CD14-positive monocyte (primary cell): ENCODE data around the gene POLR2C. TPM values are rescaled to one million over a fixed set of nuclear protein-coding genes. Genes with fewer than 3 reads are reported as not detected.
A peak's percentile ranks its signal among the peaks of the same experiment; 100 is the strongest.

ENCODE experiments used
- DNase-seq, 3 donors: peaks; one replicate each; pipeline ENCODE4 v3.0.0-alpha.2; 2011 to 2022
- H2AFZ ChIP-seq: 2 replicates; pipeline ENCODE4 v1.6.0; 2012; ENCODE audit warnings: mild to moderate bottlenecking, low read depth, low read length, inconsistent platforms; ENCODE audit not compliant: insufficient read depth, poor library complexity, severe bottlenecking
- H3K27ac ChIP-seq, 2 donors: 1 replicate in 1 of 2; 2 replicates in 1 of 2; pipeline ENCODE4 v1.5.1; 2012 to 2013; ENCODE audit warnings: low read length in 2 of 2, control low read depth in 1 of 2, inconsistent platforms in 1 of 2, low read depth in 1 of 2, mild to moderate bottlenecking in 1 of 2
- H3K27me3 ChIP-seq, 2 donors: one replicate each; pipeline versions ENCODE4 v1.6.0 to v1.6.1; 2011 to 2013; ENCODE audit warnings: low read length in 2 of 2; ENCODE audit not compliant: control insufficient read depth in 2 of 2, insufficient read depth in 2 of 2
- H3K36me3 ChIP-seq, 2 donors: replicated peaks in 1 of 2; 1 replicate in 1 of 2; 2 replicates in 1 of 2; pipeline versions ENCODE4 v1.5.1 to v1.6.1; 2012 to 2013; ENCODE audit warnings: low read length in 2 of 2, control low read depth in 1 of 2, inconsistent platforms in 1 of 2, mild to moderate bottlenecking in 1 of 2; ENCODE audit not compliant: insufficient read depth in 2 of 2, control insufficient read depth in 1 of 2
- H3K4me1 ChIP-seq, 2 donors: 1 replicate in 1 of 2; 2 replicates in 1 of 2; pipeline versions ENCODE4 v1.5.1 to v1.6.1; 2012 to 2013; ENCODE audit warnings: low read length in 2 of 2, control low read depth in 1 of 2, inconsistent platforms in 1 of 2, mild to moderate bottlenecking in 1 of 2, moderate library complexity in 1 of 2; ENCODE audit not compliant: insufficient read depth in 2 of 2, control insufficient read depth in 1 of 2
- H3K4me2 ChIP-seq: replicated peaks from 2 replicates; pipeline ENCODE3; 2012; ENCODE audit warnings: low read length, moderate library complexity, mild to moderate bottlenecking; ENCODE audit not compliant: poor library complexity, severe bottlenecking; ENCODE audit errors: extremely low read depth
- H3K4me3 ChIP-seq, 3 experiments: fragments of 200-600 bp in 1 of 3; sonication (generic) in 1 of 3; replicated peaks in 1 of 3; 1 replicate in 2 of 3; 2 replicates in 1 of 3; pipeline ENCODE4 v1.5.1; 2011 to 2013; ENCODE audit warnings: low read length in 3 of 3, mild to moderate bottlenecking in 3 of 3, control low read depth in 2 of 3, low read depth in 2 of 3, inconsistent platforms in 1 of 3, moderate library complexity in 1 of 3
- H3K79me2 ChIP-seq: 2 replicates; pipeline ENCODE4 v1.6.0; 2012; ENCODE audit warnings: mild to moderate bottlenecking, control low read depth, inconsistent platforms, low read length, moderate library complexity; ENCODE audit not compliant: insufficient read depth
- H3K9ac ChIP-seq: 2 replicates; pipeline ENCODE4 v1.6.0; 2017; ENCODE audit warnings: low read length, mild to moderate bottlenecking; ENCODE audit not compliant: insufficient read depth, poor library complexity, severe bottlenecking
- H3K9me3 ChIP-seq, 2 donors: replicated peaks in 1 of 2; 1 replicate in 1 of 2; 2 replicates in 1 of 2; pipeline versions ENCODE4 v1.5.1 to v1.6.1; 2012 to 2013; ENCODE audit warnings: low read length in 2 of 2, control low read depth in 1 of 2; ENCODE audit not compliant: control insufficient read depth in 1 of 2, insufficient read depth in 1 of 2
- H4K20me1 ChIP-seq: 2 replicates; pipeline ENCODE4 v1.6.0; 2012; ENCODE audit warnings: mild to moderate bottlenecking, low read length, control low read depth, moderate library complexity; ENCODE audit not compliant: insufficient read depth
- H3K27ac Mint-ChIP-seq, 7 donors: one replicate each; pipeline ENCODE4 v1.8.0; 2020; ENCODE audit warnings: mild to moderate bottlenecking in 7 of 7, mixed read lengths in 7 of 7, moderate library complexity in 6 of 7, inconsistent platforms in 2 of 7
- H3K27me3 Mint-ChIP-seq, 3 donors: one replicate each; pipeline ENCODE4 v1.8.0; 2021 to 2022; ENCODE audit warnings: low read depth in 3 of 3, mild to moderate bottlenecking in 3 of 3, mixed read lengths in 3 of 3, moderate library complexity in 3 of 3, inconsistent platforms in 1 of 3
- H3K36me3 Mint-ChIP-seq, 2 donors: one replicate each; pipeline ENCODE4 v1.8.0; 2020; ENCODE audit warnings: mixed read lengths in 2 of 2, inconsistent platforms in 1 of 2, mild to moderate bottlenecking in 1 of 2
- H3K4me1 Mint-ChIP-seq: one replicate; pipeline ENCODE4 v1.8.0; 2020; ENCODE audit warnings: mild to moderate bottlenecking, mixed read lengths
- H3K4me3 Mint-ChIP-seq, 2 donors: one replicate each; pipeline ENCODE4 v1.8.0; 2020; ENCODE audit warnings: mild to moderate bottlenecking in 2 of 2, mixed read lengths in 2 of 2, moderate library complexity in 1 of 2
- H3K9me3 Mint-ChIP-seq, 7 donors: one replicate each; pipeline ENCODE4 v1.8.0; 2020 to 2022; ENCODE audit warnings: mixed read lengths in 7 of 7, mild to moderate bottlenecking in 6 of 7, moderate library complexity in 6 of 7, inconsistent platforms in 2 of 7
- WGBS: methylation state at CpG from one replicate; pipeline ENCODE4 v1.1.5; 2013; ENCODE audit warnings: missing lambda C conversion rate; ENCODE audit not compliant: insufficient coverage; 5-methylcytosine and 5-hydroxymethylcytosine counted together
- intact Hi-C, 2 donors: fragments of 100-400 bp; cut with micrococcal nuclease; formaldehyde crosslinking; loops; one replicate each; pipeline versions ENCODE4 v1.15.0 to v1.15.1; 2023
- polyA plus RNA-seq, 3 donors: library from polyadenylated mRNA; depleted of rRNA in 1 of 3; unstranded in 2 of 3; stranded (reverse) in 1 of 3; fragments of 300-500 nt in 2 of 3; fragments of >200 nt in 1 of 3; fragmentation: Illumina TruSeq in 2 of 3; gene quantifications; 1 replicate in 2 of 3; 2 replicates in 1 of 3; pipeline ENCODE4 v1.2.3, GENCODE V29; 2012 to 2021
- TF ChIP-seq, protein P1 (sequence below): fragments of 200-600 bp; IDR thresholded peaks from one replicate; pipeline ENCODE4 v1.8.0; 2022; ENCODE audit warnings: antibody characterized with exemption, mild to moderate bottlenecking

POLR2C gene
- polyA plus RNA-seq, 3 donors, result 22.6 to 51.3 (median 24.4) TPM

DNA sequence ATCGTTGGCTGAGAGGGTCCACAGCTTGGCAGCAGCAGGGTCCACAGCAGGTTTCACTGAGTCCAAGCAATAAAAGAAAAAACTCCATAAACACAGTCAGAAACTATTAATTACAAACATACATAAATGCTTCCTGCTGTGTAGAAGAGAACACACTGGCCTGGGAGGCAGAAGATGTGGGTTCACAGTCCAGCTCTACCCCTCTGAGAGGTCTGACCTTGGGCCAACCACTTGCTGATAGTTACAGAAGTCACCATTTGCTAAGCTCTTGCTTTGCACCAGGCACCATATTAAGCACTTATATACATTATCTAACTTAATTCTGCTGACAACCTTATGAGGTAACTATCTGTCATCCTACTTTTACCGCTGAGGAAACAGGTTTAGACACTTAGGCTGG, 30.0 kb upstream of the POLR2C start:
- H3K4me1 ChIP-seq, result no peaks in the 10 kb centered on the region
- H3K4me3 Mint-ChIP-seq, result no peak overlapping the region

DNA sequence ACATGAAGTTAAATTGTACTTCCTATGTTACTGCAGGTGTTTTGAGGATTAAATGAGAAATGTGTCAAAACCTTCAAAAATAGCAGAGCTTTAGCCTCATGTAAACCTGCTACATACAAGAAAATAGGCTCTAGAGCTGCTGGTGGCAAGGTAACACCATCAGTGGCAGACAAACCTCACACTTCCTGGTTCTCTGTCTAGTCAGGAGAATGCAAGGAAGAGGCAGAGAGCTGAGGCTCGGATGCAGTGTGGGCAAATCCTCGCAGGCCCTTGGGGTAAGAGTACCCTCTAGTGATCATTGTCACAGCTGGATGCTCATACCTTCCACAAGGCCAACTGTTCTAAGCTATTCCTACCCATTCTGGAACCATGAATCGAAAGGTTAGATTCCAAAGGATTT, 29.5 kb upstream of the POLR2C start:
- Mint-ChIP-seq H3K27ac (peak overlapping the region in 1 of 7 donors; percentile 46), H3K27me3 (no peaks in the 10 kb centered on the region), H3K4me3 (no peak overlapping the region), H3K9me3 (no peaks in the 10 kb centered on the region), H3K4me1 (no peaks in the 10 kb centered on the region), H3K36me3 (peaks cover 82 to 94% of the 10 kb centered on the region in 2 donors)
- WGBS, result no CpG with 5 or more reads among the region's 3 CpGs
- no peak for DNase-seq
- H3K36me3 ChIP-seq, result peaks cover 85 to 98% of the 10 kb centered on the region in 2 donors
- H2AFZ ChIP-seq, result no peak overlapping the region
- no peaks in the 10 kb centered on the region for H3K4me1 ChIP-seq
- TF ChIP-seq, protein P1, sequence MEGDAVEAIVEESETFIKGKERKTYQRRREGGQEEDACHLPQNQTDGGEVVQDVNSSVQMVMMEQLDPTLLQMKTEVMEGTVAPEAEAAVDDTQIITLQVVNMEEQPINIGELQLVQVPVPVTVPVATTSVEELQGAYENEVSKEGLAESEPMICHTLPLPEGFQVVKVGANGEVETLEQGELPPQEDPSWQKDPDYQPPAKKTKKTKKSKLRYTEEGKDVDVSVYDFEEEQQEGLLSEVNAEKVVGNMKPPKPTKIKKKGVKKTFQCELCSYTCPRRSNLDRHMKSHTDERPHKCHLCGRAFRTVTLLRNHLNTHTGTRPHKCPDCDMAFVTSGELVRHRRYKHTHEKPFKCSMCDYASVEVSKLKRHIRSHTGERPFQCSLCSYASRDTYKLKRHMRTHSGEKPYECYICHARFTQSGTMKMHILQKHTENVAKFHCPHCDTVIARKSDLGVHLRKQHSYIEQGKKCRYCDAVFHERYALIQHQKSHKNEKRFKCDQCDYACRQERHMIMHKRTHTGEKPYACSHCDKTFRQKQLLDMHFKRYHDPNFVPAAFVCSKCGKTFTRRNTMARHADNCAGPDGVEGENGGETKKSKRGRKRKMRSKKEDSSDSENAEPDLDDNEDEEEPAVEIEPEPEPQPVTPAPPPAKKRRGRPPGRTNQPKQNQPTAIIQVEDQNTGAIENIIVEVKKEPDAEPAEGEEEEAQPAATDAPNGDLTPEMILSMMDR, result no peak
- H3K9ac ChIP-seq, result no peak overlapping the region
- H3K79me2 ChIP-seq, result no peaks in the 10 kb centered on the region
- H3K4me3 ChIP-seq, result no peak overlapping the region
- H3K27ac ChIP-seq, result no peak overlapping the region
- H3K4me2 ChIP-seq, result no peak overlapping the region
- H4K20me1 ChIP-seq, result no peaks in the 10 kb centered on the region
- H3K27me3 ChIP-seq, result no peaks in the 10 kb centered on the region
- intact Hi-C loops, result no loop called here
- no peaks in the 10 kb centered on the region for H3K9me3 ChIP-seq

More for the DNA sequence above, 30.0 kb upstream of the POLR2C start:
- no peak for DNase-seq
- no peaks in the 10 kb centered on the region for H3K9me3 Mint-ChIP-seq
- H3K4me2 ChIP-seq, result no peak overlapping the region
- no peaks in the 10 kb centered on the region for H3K27me3 ChIP-seq
- H3K27ac ChIP-seq, result no peak overlapping the region
- no peaks in the 10 kb centered on the region for H3K27me3 Mint-ChIP-seq
- peak overlapping the region in 1 of 7 donors; percentile 43 for H3K27ac Mint-ChIP-seq
- H3K4me1 Mint-ChIP-seq, result no peaks in the 10 kb centered on the region
- H3K79me2 ChIP-seq, result no peaks in the 10 kb centered on the region
- no peaks in the 10 kb centered on the region for H3K9me3 ChIP-seq
- 100% methylated on average over 1 of the region's 2 CpGs for WGBS
- no peaks in the 10 kb centered on the region for H4K20me1 ChIP-seq
- H3K36me3 ChIP-seq, result peaks cover 83 to 98% of the 10 kb centered on the region in 2 donors
- peaks cover 86 to 94% of the 10 kb centered on the region in 2 donors for H3K36me3 Mint-ChIP-seq
- H2AFZ ChIP-seq, result no peak overlapping the region
- intact Hi-C loops, result no loop called here
- no peak overlapping the region for H3K9ac ChIP-seq
- TF ChIP-seq, protein P1, result no peak
- H3K4me3 ChIP-seq, result no peak overlapping the region
